HG03442 (cell line): ENCODE data around the gene DICER1.
"Not testable (repeated sequence)": the region's sequence is repeated elsewhere in the genome, so short reads cannot be mapped to it uniquely, and the experiment has no call there.

Experiments
- ATAC-seq: cut with Tn5 transposase; IDR thresholded peaks from one replicate; pipeline ENCODE4 v1.9.1; 2021; ENCODE audit warnings: mild to moderate bottlenecking, moderate library complexity; ENCODE audit not compliant: unreplicated experiment

Gene DICER1

GRCh38 chr14:95185033-95185766 lies 27.9 kb upstream of the DICER1 start:
- ATAC-seq: no peak

GRCh38 chr14:95184413-95184790 lies 27.1 kb upstream of the DICER1 start:
- no peak for ATAC-seq

GRCh38 chr14:95183532-95184412 lies 26.4 kb upstream of the DICER1 start:
- ATAC-seq: no peak

- no peak for ATAC-seq
Measured at GRCh38 chr14:95183082-95183481, 25.8 kb upstream of the DICER1 start.

- no peak for ATAC-seq
Measured at GRCh38 chr14:95182379-95182778, 25.1 kb upstream of the DICER1 start.

GRCh38 chr14:95180966-95181741 lies 23.8 kb upstream of the DICER1 start:
- ATAC-seq: no peak

- not testable (repeated sequence) for ATAC-seq
Measured at GRCh38 chr14:95175670-95176069, 18.3 kb upstream of the DICER1 start.

GRCh38 chr14:95174184-95174792 lies 17.0 kb upstream of the DICER1 start:
- ATAC-seq: no peak

- no peak for ATAC-seq
Measured at GRCh38 chr14:95173518-95173917, 16.2 kb upstream of the DICER1 start.

GRCh38 chr14:95167177-95167576 lies 9.8 kb upstream of the DICER1 start:
- ATAC-seq: no peak

- ATAC-seq: no peak
Measured at GRCh38 chr14:95165517-95165916, 8.2 kb upstream of the DICER1 start.

GRCh38 chr14:95164506-95164905 lies 7.2 kb upstream of the DICER1 start:
- ATAC-seq: no peak

- ATAC-seq: no peak
Measured at GRCh38 chr14:95163666-95164065, 6.3 kb upstream of the DICER1 start.

- ATAC-seq: no peak
Measured at GRCh38 chr14:95163132-95163531, 5.8 kb upstream of the DICER1 start.

- ATAC-seq: no peak
Measured at GRCh38 chr14:95162641-95163040, 5.3 kb upstream of the DICER1 start.

GRCh38 chr14:95157048-95157326 lies 342 bp downstream of the DICER1 start:
- ATAC-seq: no peak

GRCh38 chr14:95156161-95157047 lies 925 bp downstream of the DICER1 start:
- peak; percentile 33 for ATAC-seq

- no peak for ATAC-seq
Measured at GRCh38 chr14:95155045-95155444, 2.3 kb downstream of the DICER1 start.

- ATAC-seq: no peak
Measured at GRCh38 chr14:95153866-95154265, 3.5 kb downstream of the DICER1 start.

GRCh38 chr14:95151561-95151960 lies 5.8 kb downstream of the DICER1 start:
- no peak for ATAC-seq
